Measurements from ENCODE around the gene IRF8.

GRCh38 chr16:85894266-85894665 lies 4.7 kb upstream of the IRF8 start:
- TF ChIP-seq CTCF (IDR thresholded peaks at IDR 0.05): no peak
- TF ChIP-seq POLR2A (IDR thresholded peaks at IDR 0.05): no peak
